ENCODE measurements around the gene LRP5. TPM values are rescaled to one million over a fixed set of nuclear protein-coding genes. Genes with fewer than 3 reads are reported as not detected.

The LRP5 gene
- polyA plus RNA-seq, 3 donors: 0.23 to 0.29 TPM; not detected in 1

- Histone ChIP-seq H3K36me3 (replicated peaks in 1 of 2; ENCODE audit: control insufficient read depth in 1 of 2, insufficient read depth in 2 of 2, low read length in 2 of 2) (peaks cover 38 to 67% of the 10 kb centered on the region in 2 donors), H3K4me1 (ENCODE audit: control insufficient read depth in 1 of 2, insufficient read depth in 2 of 2, low read length in 2 of 2) (peaks cover 24 to 25% of the 10 kb centered on the region in 2 donors), H3K27me3 (ENCODE audit: control insufficient read depth in 2 of 2, insufficient read depth in 2 of 2, low read length in 2 of 2) (no peaks in the 10 kb centered on the region), H3K4me2 (replicated peaks; ENCODE audit: extremely low read depth, low read length, poor library complexity, severe bottlenecking) (no peak overlapping the region), H3K9ac (ENCODE audit: insufficient read depth, low read length, poor library complexity, severe bottlenecking) (no peak overlapping the region), H3K27ac (ENCODE audit: low read depth in 1 of 2, low read length in 2 of 2) (no peak overlapping the region), H3K4me3 (replicated peaks in 1 of 3; ENCODE audit: low read depth in 2 of 3, low read length in 3 of 3) (no peak overlapping the region), H3K79me2 (ENCODE audit: insufficient read depth, low read length) (peaks cover 14% of the 10 kb centered on the region), H2AFZ (ENCODE audit: insufficient read depth, low read depth, low read length, poor library complexity, severe bottlenecking) (no peak overlapping the region), H4K20me1 (ENCODE audit: insufficient read depth, low read length) (peaks cover 6% of the 10 kb centered on the region), H3K9me3 (replicated peaks in 1 of 2; ENCODE audit: control insufficient read depth in 1 of 2, insufficient read depth in 1 of 2, low read length in 2 of 2) (no peaks in the 10 kb centered on the region)
- H3K4me1 Mint-ChIP-seq: peaks cover 23% of the 10 kb centered on the region
- TF ChIP-seq CTCF (IDR thresholded peaks at IDR 0.05): no peak
- H3K27ac Mint-ChIP-seq: no peak overlapping the region
- H3K9me3 Mint-ChIP-seq: peaks cover 0 to 5% (median 0%) of the 10 kb centered on the region in 7 donors
- intact Hi-C loops (cut with micrococcal nuclease): no loop called here
- 100% methylated on average over 1 of the region's 1 CpG for WGBS (ENCODE audit: insufficient coverage)
- peaks cover 74% of the 10 kb centered on the region in 2 donors for H3K36me3 Mint-ChIP-seq
- no peaks in the 10 kb centered on the region for H3K27me3 Mint-ChIP-seq (ENCODE audit: low read depth in 3 of 3)
- H3K4me3 Mint-ChIP-seq: no peak overlapping the region
- no peak for DNase-seq
Measured at GRCh38 chr11:68264244-68264643, 48.1 kb upstream of the LRP5 start.

- WGBS (ENCODE audit: insufficient coverage): 89% methylated on average over 10 of the region's 13 CpGs
- H3K27me3 ChIP-seq (ENCODE audit: control insufficient read depth in 2 of 2, insufficient read depth in 2 of 2, low read length in 2 of 2): no peaks in the 10 kb centered on the region
- no peak overlapping the region for H3K27ac Mint-ChIP-seq
Measured at GRCh38 chr11:68264741-68265540, 47.5 kb upstream of the LRP5 start.

More at GRCh38 chr11:68264741-68265540, 47.5 kb upstream of the LRP5 start:
- DNase-seq: no peak
- no peak overlapping the region for H2AFZ ChIP-seq (ENCODE audit: insufficient read depth, low read depth, low read length, poor library complexity, severe bottlenecking)
- no peak overlapping the region for H3K27ac ChIP-seq (ENCODE audit: low read depth in 1 of 2, low read length in 2 of 2)
- Mint-ChIP-seq H3K27me3 (ENCODE audit: low read depth in 3 of 3) (no peaks in the 10 kb centered on the region), H3K36me3 (peaks cover 74 to 76% of the 10 kb centered on the region in 2 donors), H3K9me3 (peaks cover 0 to 5% (median 0%) of the 10 kb centered on the region in 7 donors), H3K4me1 (peaks cover 28% of the 10 kb centered on the region), H3K4me3 (no peak overlapping the region)
- intact Hi-C loops (cut with micrococcal nuclease): no loop called here
- peaks cover 38 to 67% of the 10 kb centered on the region in 2 donors for H3K36me3 ChIP-seq (replicated peaks in 1 of 2; ENCODE audit: control insufficient read depth in 1 of 2, insufficient read depth in 2 of 2, low read length in 2 of 2)
- no peaks in the 10 kb centered on the region for H3K9me3 ChIP-seq (replicated peaks in 1 of 2; ENCODE audit: control insufficient read depth in 1 of 2, insufficient read depth in 1 of 2, low read length in 2 of 2)
- H3K9ac ChIP-seq (ENCODE audit: insufficient read depth, low read length, poor library complexity, severe bottlenecking): no peak overlapping the region
- TF ChIP-seq CTCF (IDR thresholded peaks at IDR 0.05): no peak
- H3K4me3 ChIP-seq (replicated peaks in 1 of 3; ENCODE audit: low read depth in 2 of 3, low read length in 3 of 3): no peak overlapping the region
- peaks cover 6% of the 10 kb centered on the region for H4K20me1 ChIP-seq (ENCODE audit: insufficient read depth, low read length)
- H3K4me1 ChIP-seq (ENCODE audit: control insufficient read depth in 1 of 2, insufficient read depth in 2 of 2, low read length in 2 of 2): peaks cover 27 to 30% of the 10 kb centered on the region in 2 donors
- H3K4me2 ChIP-seq (replicated peaks; ENCODE audit: extremely low read depth, low read length, poor library complexity, severe bottlenecking): no peak overlapping the region
- peaks cover 21% of the 10 kb centered on the region for H3K79me2 ChIP-seq (ENCODE audit: insufficient read depth, low read length)

All from CD14-positive monocyte (primary cell).